HEK293 (cell line): ENCODE measurements around the gene ZFAND5.

Experiments
- CTCF ChIA-PET: fragments of 350-600 bp; formaldehyde crosslinking; extraction: SDS; loops from one replicate; lab custom pipeline; 2021; ENCODE audit warnings: antibody characterized with exemption; lab: Yijun Ruan, JAX
- POLR2A ChIA-PET: fragments of 300-600 bp; formaldehyde crosslinking; extraction: SDS; loops from one replicate; lab custom pipeline; 2020; ENCODE audit warnings: antibody characterized with exemption, inconsistent platforms; lab: Yijun Ruan, JAX
- H3K27ac ChIP-seq: fragments of 200-500 bp; sonication (Bioruptor generic); 2 replicates; pipeline ENCODE4 v1.5.1; 2014; ENCODE audit warnings: low read depth, low read length, control low read depth, inconsistent platforms; ENCODE audit errors: extremely low read depth
- H3K36me3 ChIP-seq, 2 experiments: fragments of 200-500 bp in 1 of 2; sonication (Bioruptor generic) in 1 of 2; 1 replicate in 1 of 2; 2 replicates in 1 of 2; pipeline ENCODE4 v1.5.1; 2014 to 2017; ENCODE audit warnings: inconsistent platforms in 2 of 2, low read length in 2 of 2; ENCODE audit not compliant: control insufficient read depth in 2 of 2, insufficient read depth in 1 of 2
- H3K4me1 ChIP-seq: fragments of 200-500 bp; sonication (Bioruptor generic); 2 replicates; pipeline ENCODE4 v1.5.1; 2014; ENCODE audit warnings: mild to moderate bottlenecking, low read length, inconsistent platforms; ENCODE audit not compliant: control insufficient read depth, insufficient read depth
- H3K4me3 ChIP-seq: 2 replicates; pipeline ENCODE4 v1.5.1; 2011; ENCODE audit warnings: low read depth, mild to moderate bottlenecking, control low read depth, low read length, moderate library complexity
- H3K9me3 ChIP-seq: fragments of 200-500 bp; sonication (Bioruptor generic); 2 replicates; pipeline ENCODE4 v1.5.1; 2014; ENCODE audit warnings: low read depth, low read length, inconsistent platforms; ENCODE audit not compliant: control insufficient read depth, insufficient read depth
- BCL6B ChIP-seq: fragments of 450-650 bp; formaldehyde crosslinking; IDR thresholded peaks from 2 replicates; pipeline ENCODE4 v1.5.1; 2017; ENCODE audit warnings: missing biosample characterization, missing genetic modification characterization
- IKZF3 ChIP-seq: fragments of 450-650 bp; IDR thresholded peaks from 2 replicates; pipeline ENCODE4 v1.5.0; 2018; ENCODE audit warnings: missing biosample characterization, mild to moderate bottlenecking, missing genetic modification characterization, moderate library complexity
- MEIS1 ChIP-seq: sonication (generic); formaldehyde crosslinking; IDR thresholded peaks from 2 replicates; pipeline ENCODE4 v1.8.1; 2022; ENCODE audit warnings: missing genetic modification reagents, mild to moderate bottlenecking, borderline replicate concordance
- OSR2 ChIP-seq: fragments of 450-650 bp; formaldehyde crosslinking; IDR thresholded peaks from 2 replicates; pipeline ENCODE4 v1.5.1; 2016; ENCODE audit warnings: missing biosample characterization, missing genetic modification characterization
- PBX3 ChIP-seq: sonication (generic); formaldehyde crosslinking; IDR thresholded peaks from 2 replicates; pipeline ENCODE4 v1.8.1; 2022; ENCODE audit warnings: mild to moderate bottlenecking, moderate library complexity, missing genetic modification reagents
- SCRT1 ChIP-seq: fragments of 450-650 bp; formaldehyde crosslinking; IDR thresholded peaks from 2 replicates; pipeline ENCODE4 v1.5.1; 2016; ENCODE audit warnings: missing biosample characterization, missing genetic modification characterization, borderline replicate concordance
- SP3 ChIP-seq: fragments of 450-650 bp; formaldehyde crosslinking; IDR thresholded peaks from 2 replicates; pipeline ENCODE4 v1.5.1; 2016; ENCODE audit warnings: missing biosample characterization, missing genetic modification characterization
- ZBTB11 ChIP-seq: fragments of 450-650 bp; formaldehyde crosslinking; conservative IDR thresholded peaks from 2 replicates; pipeline ENCODE4 v1.5.1; 2016; ENCODE audit warnings: low read depth, missing biosample characterization, missing genetic modification characterization
- ZBTB20 ChIP-seq: fragments of 450-650 bp; formaldehyde crosslinking; IDR thresholded peaks from 2 replicates; pipeline ENCODE4 v1.5.1; 2016; ENCODE audit warnings: missing biosample characterization, missing genetic modification characterization
- ZBTB48 ChIP-seq: fragments of 450-650 bp; formaldehyde crosslinking; IDR thresholded peaks from 2 replicates; pipeline ENCODE4 v1.5.1; 2016; ENCODE audit warnings: missing biosample characterization, missing genetic modification characterization
- ZBTB8A ChIP-seq: fragments of 450-650 bp; formaldehyde crosslinking; IDR thresholded peaks from 2 replicates; pipeline ENCODE4 v1.5.1; 2016; ENCODE audit warnings: missing biosample characterization, missing genetic modification characterization
- ZFP69B ChIP-seq: fragments of 450-650 bp; formaldehyde crosslinking; IDR thresholded peaks from 2 replicates; pipeline ENCODE4 v1.5.1; 2016; ENCODE audit warnings: missing biosample characterization, missing genetic modification characterization
- ZNF10 ChIP-seq: fragments of 450-650 bp; formaldehyde crosslinking; IDR thresholded peaks from 2 replicates; pipeline ENCODE4 v1.5.1; 2017; ENCODE audit warnings: missing biosample characterization, missing genetic modification characterization
- ZNF138 ChIP-seq: fragments of 450-650 bp; formaldehyde crosslinking; IDR thresholded peaks from 2 replicates; pipeline ENCODE4 v1.5.1; 2016; ENCODE audit warnings: missing biosample characterization, missing genetic modification characterization, borderline replicate concordance
- ZNF140 ChIP-seq: fragments of 450-650 bp; formaldehyde crosslinking; IDR thresholded peaks from 2 replicates; pipeline ENCODE4 v1.5.1; 2016; ENCODE audit warnings: missing biosample characterization, missing genetic modification characterization
- ZNF221 ChIP-seq: fragments of 450-650 bp; formaldehyde crosslinking; IDR thresholded peaks from 2 replicates; pipeline ENCODE4 v1.5.1; 2017; ENCODE audit warnings: missing biosample characterization, missing genetic modification characterization, borderline replicate concordance
- ZNF311 ChIP-seq: fragments of 450-650 bp; formaldehyde crosslinking; IDR thresholded peaks from 2 replicates; pipeline ENCODE4 v1.5.1; 2017; ENCODE audit warnings: missing biosample characterization, missing genetic modification characterization, borderline replicate concordance
- ZNF394 ChIP-seq: fragments of 450-650 bp; formaldehyde crosslinking; IDR thresholded peaks from 2 replicates; pipeline ENCODE4 v1.5.1; 2016; ENCODE audit warnings: missing biosample characterization, missing genetic modification characterization, mild to moderate bottlenecking, moderate library complexity, borderline replicate concordance
- ZNF433 ChIP-seq: fragments of 450-650 bp; formaldehyde crosslinking; IDR thresholded peaks from 2 replicates; pipeline ENCODE4 v1.5.1; 2016; ENCODE audit warnings: missing biosample characterization, missing genetic modification characterization, low read depth
- ZNF501 ChIP-seq: fragments of 450-650 bp; formaldehyde crosslinking; IDR thresholded peaks from 2 replicates; pipeline ENCODE4 v1.5.1; 2016; ENCODE audit warnings: missing biosample characterization, missing genetic modification characterization
- ZNF548 ChIP-seq: fragments of 450-650 bp; formaldehyde crosslinking; IDR thresholded peaks from 2 replicates; pipeline ENCODE4 v1.5.1; 2016; ENCODE audit warnings: missing biosample characterization, missing genetic modification characterization
- ZNF792 ChIP-seq: fragments of 450-650 bp; formaldehyde crosslinking; IDR thresholded peaks from 2 replicates; pipeline ENCODE4 v1.5.1; 2016; ENCODE audit warnings: missing biosample characterization, missing genetic modification characterization
- TF ChIP-seq, protein P1 (sequence below): fragments of 450-650 bp; formaldehyde crosslinking; IDR thresholded peaks from 2 replicates; pipeline ENCODE4 v1.5.1; 2016; ENCODE audit warnings: missing biosample characterization, missing genetic modification characterization
- TF ChIP-seq, protein P2 (sequence below): fragments of 450-650 bp; formaldehyde crosslinking; IDR thresholded peaks from 2 replicates; pipeline ENCODE4 v1.5.1; 2016; ENCODE audit warnings: missing biosample characterization, missing genetic modification characterization
- TF ChIP-seq, protein P3 (sequence below): fragments of 450-650 bp; formaldehyde crosslinking; IDR thresholded peaks from 2 replicates; pipeline ENCODE4 v1.5.1; 2016; ENCODE audit warnings: missing biosample characterization, missing genetic modification characterization

ZFAND5 gene

DNA sequence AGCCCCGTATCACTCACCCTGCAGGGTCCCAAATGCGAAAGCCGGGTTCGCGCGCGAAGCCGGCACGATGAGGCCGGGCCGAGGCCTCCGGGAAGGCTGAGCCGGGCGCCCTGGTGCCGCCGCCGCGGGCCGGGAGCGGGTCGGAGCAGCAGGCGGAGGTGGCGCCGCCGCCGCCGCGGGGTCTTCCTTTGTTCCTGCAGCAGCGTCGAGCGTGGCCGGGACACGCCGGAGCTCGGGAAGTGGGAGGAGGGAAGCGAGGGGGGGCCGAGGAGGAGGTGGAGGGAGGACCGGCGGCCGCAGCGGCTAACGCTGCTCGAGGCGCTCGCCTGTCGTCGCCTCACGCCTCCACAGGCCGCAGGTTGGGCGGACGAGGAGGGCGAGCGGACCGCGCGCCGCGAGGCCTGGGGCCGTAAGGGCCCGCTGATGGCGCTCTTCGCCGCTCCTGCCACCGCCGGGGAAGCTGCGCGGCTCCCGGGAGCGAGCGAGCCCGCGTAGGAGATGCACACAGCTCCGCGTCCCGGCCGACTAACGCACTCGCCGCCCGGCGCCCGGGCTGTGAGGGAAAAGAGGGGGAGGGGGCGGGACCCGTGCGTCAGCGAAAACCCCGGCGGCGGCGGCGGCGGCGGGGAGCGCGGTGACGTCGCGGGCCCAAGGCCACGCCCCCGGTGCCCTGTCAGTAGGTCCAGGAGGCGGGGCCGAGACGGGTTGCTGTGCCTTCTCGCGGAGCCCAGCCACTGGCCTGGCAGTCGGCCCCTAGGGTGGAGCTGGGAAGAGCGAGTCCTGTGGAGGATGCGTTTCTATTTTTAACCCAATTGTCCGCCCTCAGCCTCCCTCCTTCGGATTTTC lies at the start of gene ZFAND5:
Gene ZFAND5, minus strand, starts transcription at position 530 of the 846 bp plus-strand sequence. CDS start 4,430 bp downstream, outside the sequence.
- Histone ChIP-seq H3K4me1 (peaks cover 13% of the 10 kb centered on the region), H3K9me3 (no peaks in the 10 kb centered on the region), H3K4me3 (peak within 1 kb of the TSS; percentile 85), H3K27ac (peak within 1 kb of the TSS; percentile 97), H3K36me3 (peaks cover 0 to 34% of the 10 kb centered on the region in 2 experiments; a peak in 2 of 3 replicates)
- CTCF ChIA-PET: interaction anchor here (0.6 to 2.0 kb wide), 5 partner anchors 57 to 458 kb away, joined by 3 to 6 read pairs (median 3); no protein-coding TSS in a partner anchor
- POLR2A ChIA-PET: interaction anchor here (0.6 to 2.4 kb wide), 66 partner anchors 7 to 780 kb away, joined by 3 to 24 read pairs (median 4); no protein-coding TSS in a partner anchor
- TF ChIP-seq SP3 (tag by site-specific recombination): peak; percentile 61; the same call in 1 of the 2 replicates
- peak; percentile 81 for TF ChIP-seq ZBTB8A (tag by site-specific recombination)
- TF ChIP-seq ZNF792 (tag by site-specific recombination): no peak
- TF ChIP-seq ZNF10 (tag by site-specific recombination): no peak
- no peak for TF ChIP-seq ZFP69B (tag by site-specific recombination)
- TF ChIP-seq ZBTB11 (tag by site-specific recombination): 0 out of 2 replicates have a peak, but pooled peaks have one; percentile 34
- no peak for TF ChIP-seq MEIS1
- TF ChIP-seq ZNF140 (tag by site-specific recombination): no peak
- TF ChIP-seq, protein P1, sequence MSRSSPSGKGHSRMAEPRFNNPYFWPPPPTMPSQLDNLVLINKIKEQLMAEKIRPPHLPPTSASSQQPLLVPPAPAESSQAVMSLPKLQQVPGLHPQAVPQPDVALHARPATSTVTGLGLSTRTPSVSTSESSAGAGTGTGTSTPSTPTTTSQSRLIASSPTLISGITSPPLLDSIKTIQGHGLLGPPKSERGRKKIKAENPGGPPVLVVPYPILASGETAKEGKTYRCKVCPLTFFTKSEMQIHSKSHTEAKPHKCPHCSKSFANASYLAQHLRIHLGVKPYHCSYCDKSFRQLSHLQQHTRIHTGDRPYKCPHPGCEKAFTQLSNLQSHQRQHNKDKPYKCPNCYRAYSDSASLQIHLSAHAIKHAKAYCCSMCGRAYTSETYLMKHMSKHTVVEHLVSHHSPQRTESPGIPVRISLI: no peak
- TF ChIP-seq ZNF138 (tag by site-specific recombination): no peak
- no peak for TF ChIP-seq BCL6B
- TF ChIP-seq, protein P2, sequence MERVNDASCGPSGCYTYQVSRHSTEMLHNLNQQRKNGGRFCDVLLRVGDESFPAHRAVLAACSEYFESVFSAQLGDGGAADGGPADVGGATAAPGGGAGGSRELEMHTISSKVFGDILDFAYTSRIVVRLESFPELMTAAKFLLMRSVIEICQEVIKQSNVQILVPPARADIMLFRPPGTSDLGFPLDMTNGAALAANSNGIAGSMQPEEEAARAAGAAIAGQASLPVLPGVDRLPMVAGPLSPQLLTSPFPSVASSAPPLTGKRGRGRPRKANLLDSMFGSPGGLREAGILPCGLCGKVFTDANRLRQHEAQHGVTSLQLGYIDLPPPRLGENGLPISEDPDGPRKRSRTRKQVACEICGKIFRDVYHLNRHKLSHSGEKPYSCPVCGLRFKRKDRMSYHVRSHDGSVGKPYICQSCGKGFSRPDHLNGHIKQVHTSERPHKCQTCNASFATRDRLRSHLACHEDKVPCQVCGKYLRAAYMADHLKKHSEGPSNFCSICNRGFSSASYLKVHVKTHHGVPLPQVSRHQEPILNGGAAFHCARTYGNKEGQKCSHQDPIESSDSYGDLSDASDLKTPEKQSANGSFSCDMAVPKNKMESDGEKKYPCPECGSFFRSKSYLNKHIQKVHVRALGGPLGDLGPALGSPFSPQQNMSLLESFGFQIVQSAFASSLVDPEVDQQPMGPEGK (tag by site-specific recombination): 0 out of 2 replicates have a peak, but pooled peaks have one; percentile 32
- TF ChIP-seq ZNF548: no peak
- TF ChIP-seq ZNF394 (tag by site-specific recombination): 0 out of 2 replicates have a peak, but pooled peaks have one; percentile 27
- TF ChIP-seq ZBTB48 (tag by site-specific recombination): 0 out of 2 replicates have a peak, but pooled peaks have one; percentile 39
- TF ChIP-seq ZNF433 (tag by site-specific recombination): no peak
- TF ChIP-seq SCRT1 (tag by site-specific recombination): no peak
- TF ChIP-seq PBX3 (CRISPR knock-in tag): peak; percentile 81; the same call in 1 of the 2 replicates
- TF ChIP-seq OSR2 (tag by site-specific recombination): 0 out of 2 replicates have a peak, but pooled peaks have one; percentile 21
- TF ChIP-seq IKZF3 (tag by site-specific recombination): peak; percentile 48; the same call in 1 of the 2 replicates
- peak; percentile 43 for TF ChIP-seq ZBTB20 (tag by site-specific recombination)
- TF ChIP-seq ZNF501 (tag by site-specific recombination): peak; percentile 52; the same call in 1 of the 2 replicates
- TF ChIP-seq, protein P3, sequence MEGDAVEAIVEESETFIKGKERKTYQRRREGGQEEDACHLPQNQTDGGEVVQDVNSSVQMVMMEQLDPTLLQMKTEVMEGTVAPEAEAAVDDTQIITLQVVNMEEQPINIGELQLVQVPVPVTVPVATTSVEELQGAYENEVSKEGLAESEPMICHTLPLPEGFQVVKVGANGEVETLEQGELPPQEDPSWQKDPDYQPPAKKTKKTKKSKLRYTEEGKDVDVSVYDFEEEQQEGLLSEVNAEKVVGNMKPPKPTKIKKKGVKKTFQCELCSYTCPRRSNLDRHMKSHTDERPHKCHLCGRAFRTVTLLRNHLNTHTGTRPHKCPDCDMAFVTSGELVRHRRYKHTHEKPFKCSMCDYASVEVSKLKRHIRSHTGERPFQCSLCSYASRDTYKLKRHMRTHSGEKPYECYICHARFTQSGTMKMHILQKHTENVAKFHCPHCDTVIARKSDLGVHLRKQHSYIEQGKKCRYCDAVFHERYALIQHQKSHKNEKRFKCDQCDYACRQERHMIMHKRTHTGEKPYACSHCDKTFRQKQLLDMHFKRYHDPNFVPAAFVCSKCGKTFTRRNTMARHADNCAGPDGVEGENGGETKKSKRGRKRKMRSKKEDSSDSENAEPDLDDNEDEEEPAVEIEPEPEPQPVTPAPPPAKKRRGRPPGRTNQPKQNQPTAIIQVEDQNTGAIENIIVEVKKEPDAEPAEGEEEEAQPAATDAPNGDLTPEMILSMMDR (tag by site-specific recombination): peak; percentile 54; the same call in 1 of the 2 replicates
- TF ChIP-seq ZNF311 (tag by site-specific recombination): no peak
- no peak for TF ChIP-seq ZNF221 (tag by site-specific recombination)
